HepG2 (cell line): Measurements from ENCODE around the gene ROM1. TPM values are rescaled to one million over a fixed set of nuclear protein-coding genes. Genes with fewer than 3 reads are reported as not detected.

ENCODE experiments used
- ATAC-seq: fragments of 200-7000 bp; cut with Tn5 transposase; 3 replicates; pipeline ENCODE4 v1.9.1; 2020; ENCODE audit warnings: mild to moderate bottlenecking, moderate library complexity
- BruUV-seq: library from RNA; stranded (reverse); fragments of 400-500 nt; replicated peaks from 2 replicates; lab custom pipeline; 2021; lab: Mats Ljungman, UMichigan
- CTCF ChIA-PET: fragments of 300-600 bp; formaldehyde crosslinking; extraction: SDS; loops from one replicate; lab custom pipeline; 2021; ENCODE audit warnings: low total read pairs, inconsistent platforms, low intra/inter-chr PET ratio; lab: Yijun Ruan, JAX
- POLR2A ChIA-PET: fragments of 350-600 bp; sonication (Branson Sonifier 250); formaldehyde crosslinking; loops from one replicate; lab custom pipeline; 2020; ENCODE audit warnings: antibody characterized with exemption, inconsistent platforms; lab: Yijun Ruan, JAX
- DNase-seq: peaks from one replicate; pipeline ENCODE4 v3.0.0-alpha.2; 2015; ENCODE audit warnings: low spot score
- FAIRE-seq: peaks from 3 replicates; lab custom pipeline; 2011; peaks lifted over from hg19 to GRCh38; lab: Jason Lieb, UNC
- H2AFZ ChIP-seq: one replicate; pipeline ENCODE4 v1.6.1; 2011; ENCODE audit warnings: low read length, inconsistent platforms
- H3K27ac ChIP-seq: fragments of 300-600 bp; 3 replicates; pipeline ENCODE4 v1.8.0; 2011; ENCODE audit warnings: mixed run types, mild to moderate bottlenecking, mixed read lengths, low read length, inconsistent platforms; ENCODE audit not compliant: insufficient read depth; ENCODE audit errors: extremely low read length
- H3K27me3 ChIP-seq, 2 experiments: fragments of 200-600 bp in 1 of 2; 2 replicates in 1 of 2; 3 replicates in 1 of 2; pipeline versions ENCODE4 v1.6.0 to v1.8.0; 2011; ENCODE audit warnings: low read length in 2 of 2, mild to moderate bottlenecking in 2 of 2, moderate library complexity in 2 of 2, inconsistent platforms in 1 of 2; ENCODE audit not compliant: insufficient read depth in 2 of 2, control insufficient read depth in 1 of 2
- H3K36me3 ChIP-seq, 2 experiments: fragments of 200-600 bp in 1 of 2; replicated peaks in 1 of 2; 2 replicates in 1 of 2; 3 replicates in 1 of 2; pipeline versions ENCODE4 v1.5.1 to v1.8.0; 2011; ENCODE audit warnings: low read length in 2 of 2, inconsistent platforms in 1 of 2; ENCODE audit not compliant: insufficient read depth in 2 of 2, control insufficient read depth in 1 of 2
- H3K4me1 ChIP-seq: 2 replicates; pipeline ENCODE4 v1.5.1; 2012; ENCODE audit warnings: low read length, inconsistent platforms; ENCODE audit not compliant: insufficient read depth
- H3K4me2 ChIP-seq: 2 replicates; pipeline ENCODE4 v1.6.0; 2011; ENCODE audit warnings: low read depth, low read length, inconsistent platforms
- H3K4me3 ChIP-seq, 3 experiments: fragments of 200-600 bp in 1 of 3; sonication (generic), shearing (Covaris generic) in 1 of 3; replicated peaks in 1 of 3; 2 replicates each; pipeline ENCODE4 v1.5.1; 2011 to 2016; ENCODE audit warnings: low read length in 3 of 3, inconsistent platforms in 2 of 3, low read depth in 2 of 3, mild to moderate bottlenecking in 2 of 3, control low read depth in 1 of 3, mixed read lengths in 1 of 3; ENCODE audit not compliant: insufficient read depth in 1 of 3
- H3K79me2 ChIP-seq: one replicate; pipeline ENCODE4 v1.6.1; 2011; ENCODE audit warnings: low read length, inconsistent platforms; ENCODE audit not compliant: insufficient read depth
- H3K9ac ChIP-seq: 2 replicates; pipeline ENCODE4 v1.6.0; 2011; ENCODE audit warnings: mild to moderate bottlenecking, low read depth, low read length, inconsistent platforms; ENCODE audit not compliant: insufficient read depth
- H3K9me3 ChIP-seq: 2 replicates; pipeline ENCODE4 v1.5.1; 2012; ENCODE audit warnings: mild to moderate bottlenecking, low read length
- H4K20me1 ChIP-seq: 2 replicates; pipeline ENCODE4 v1.6.0; 2011; ENCODE audit warnings: inconsistent platforms, mild to moderate bottlenecking, low read length, moderate library complexity; ENCODE audit not compliant: insufficient read depth
- ARID2 ChIP-seq: sonication (generic); formaldehyde crosslinking; IDR thresholded peaks from 2 replicates; pipeline ENCODE4 v1.8.1; 2022; ENCODE audit warnings: mild to moderate bottlenecking, missing genetic modification reagents, borderline replicate concordance
- RNF219 ChIP-seq: sonication (generic); formaldehyde crosslinking; IDR thresholded peaks from 2 replicates; pipeline ENCODE4 v1.5.0; 2020; ENCODE audit warnings: mild to moderate bottlenecking, missing genetic modification reagents
- SOX6 ChIP-seq, 2 experiments: fragments of 450-650 bp in 1 of 2; sonication (generic) in 1 of 2; formaldehyde crosslinking in 1 of 2; IDR thresholded peaks; 2 replicates each; pipeline versions ENCODE4 v1.4.0 to v1.6.1; 2017 to 2020; ENCODE audit warnings: antibody characterized with exemption in 1 of 2, mild to moderate bottlenecking in 1 of 2, missing genetic modification reagents in 1 of 2
- ZBED4 ChIP-seq: sonication (generic); formaldehyde crosslinking; IDR thresholded peaks from 2 replicates; pipeline ENCODE4 v1.4.0; 2020; ENCODE audit warnings: missing genetic modification reagents, borderline replicate concordance
- ZNF770 ChIP-seq: sonication (generic); formaldehyde crosslinking; IDR thresholded peaks from 2 replicates; pipeline ENCODE4 v1.5.0; 2020; ENCODE audit warnings: mild to moderate bottlenecking, missing genetic modification reagents
- ZNF850 ChIP-seq: sonication (generic); formaldehyde crosslinking; conservative IDR thresholded peaks from 2 replicates; pipeline ENCODE4 v1.9.0; 2021; ENCODE audit warnings: mild to moderate bottlenecking, missing genetic modification reagents
- ZNF878 ChIP-seq: sonication (generic); formaldehyde crosslinking; IDR thresholded peaks from 2 replicates; pipeline ENCODE4 v1.8.1; 2023; ENCODE audit warnings: mild to moderate bottlenecking, missing genetic modification reagents, moderate library complexity
- WGBS: methylation state at CpG from one replicate; pipeline ENCODE4 v1.1.6; 2017; ENCODE audit warnings: low lambda C conversion rate; 5-methylcytosine and 5-hydroxymethylcytosine counted together
- in situ Hi-C: cut with HindIII; loops from 2 replicates; pipeline ENCODE4 v1.10.0; 2017; ENCODE audit warnings: low pct_unique_long_range_greater_than_20kb; ENCODE audit not compliant: extremely low pct_ligation_motif_present
- intact Hi-C: fragments of 100-400 bp; cut with micrococcal nuclease; formaldehyde crosslinking; loops from one replicate; pipeline ENCODE4 v1.10.0; 2022; ENCODE audit not compliant: unreplicated experiment
- polyA plus RNA-seq, 8 experiments: library from polyadenylated mRNA; depleted of rRNA in 3 of 8; stranded (reverse) in 7 of 8; unstranded in 1 of 8; fragments of >200 nt; fragmentation: Illumina TruSeq in 4 of 8; extraction: Trizol in 4 of 8; gene quantifications; 2 replicates each; pipeline versions ENCODE4 v1.2.1 to v1.2.3, GENCODE V29; 2011 to 2016; ENCODE audit warnings: low read depth in 4 of 8, missing spikeins in 1 of 8, mixed read lengths in 1 of 8; ENCODE audit not compliant: insufficient read depth in 1 of 8
- total RNA-seq, 5 experiments: library from RNA; depleted of rRNA; stranded (reverse); fragments of >200 nt; fragmentation: Illumina TruSeq; extraction: Trizol; gene quantifications; 2 replicates each; pipeline ENCODE4 v1.2.3, GENCODE V29; 2016; ENCODE audit warnings: low read depth in 1 of 5

The ROM1 gene
- total and polyA plus RNA-seq, 2 of the 13 experiments (the other 11 are each of a cell fraction or from before 2014, with no cell fraction given): 1.2 to 2.4 TPM

GRCh38 chr11:62622476-62623089 lies 9.5 kb downstream of the ROM1 start:
- Histone ChIP-seq H3K4me2 (peak overlapping the region; percentile 93), H3K27ac (peak overlapping the region; percentile 64), H3K4me1 (peaks cover 21% of the 10 kb centered on the region), H2AFZ (no peak overlapping the region), H3K9me3 (no peaks in the 10 kb centered on the region), H3K9ac (peak overlapping the region; percentile 44), H3K27me3 (no peaks in the 10 kb centered on the region; a peak in 1 of 5 replicates), H3K4me3 (0 out of 6 replicates have a peak overlapping the region, but pooled peaks of 2 of the 3 experiments have one; percentile 29 to 90), H3K79me2 (peaks cover 4% of the 10 kb centered on the region), H3K36me3 (peaks cover 14 to 26% of the 10 kb centered on the region in 2 experiments), H4K20me1 (no peaks in the 10 kb centered on the region)
- BruUV-seq: no TSS peak
- DNase-seq (no peak), ATAC-seq (no peak), FAIRE-seq (no peak)
- in situ Hi-C loops: no loop called here
- WGBS: 97% methylated on average over 7 of the region's 7 CpGs
- TF ChIP-seq SOX6 (IDR thresholded peaks at IDR 0.05) (no peak), SOX6 (CRISPR knock-in tag; IDR thresholded peaks at IDR 0.05) (no peak), ZNF770 (0 out of 2 replicates have a peak, but pooled peaks have one; percentile 23), RNF219 (CRISPR knock-in tag) (no peak), ARID2 (peak; percentile 9; the same call in 1 of the 2 replicates), ZNF850 (CRISPR knock-in tag) (0 out of 2 replicates have a peak, but pooled peaks have one; percentile 3), ZBED4 (CRISPR knock-in tag) (no peak), ZNF878 (CRISPR knock-in tag) (0 out of 2 replicates have a peak, but pooled peaks have one; percentile 18)
- POLR2A ChIA-PET: interaction anchor here (0.7 to 4.5 kb wide), 21 partner anchors 9 to 234 kb away, joined by 3 to 80 read pairs (median 8); partner anchors contain the start of genes C11orf98, CSKMT, EEF1G and EML3
- CTCF ChIA-PET: interaction anchor here (0.7 to 1.9 kb wide), 2 partner anchors 10 to 106 kb away, joined by 4 to 6 read pairs; partner anchors contain the start of genes EML3 and ROM1
- intact Hi-C loops: no loop called here
